ENCODE data around the gene FOXJ2. TPM values are rescaled to one million over a fixed set of nuclear protein-coding genes. Genes with fewer than 3 reads are reported as not detected.
"Not testable (repeated sequence)": the region's sequence is repeated elsewhere in the genome, so short reads cannot be mapped to it uniquely, and the experiment has no call there.

Gene FOXJ2
- total RNA-seq, 1 donor from 2014 or later = 3.4 TPM

DNA sequence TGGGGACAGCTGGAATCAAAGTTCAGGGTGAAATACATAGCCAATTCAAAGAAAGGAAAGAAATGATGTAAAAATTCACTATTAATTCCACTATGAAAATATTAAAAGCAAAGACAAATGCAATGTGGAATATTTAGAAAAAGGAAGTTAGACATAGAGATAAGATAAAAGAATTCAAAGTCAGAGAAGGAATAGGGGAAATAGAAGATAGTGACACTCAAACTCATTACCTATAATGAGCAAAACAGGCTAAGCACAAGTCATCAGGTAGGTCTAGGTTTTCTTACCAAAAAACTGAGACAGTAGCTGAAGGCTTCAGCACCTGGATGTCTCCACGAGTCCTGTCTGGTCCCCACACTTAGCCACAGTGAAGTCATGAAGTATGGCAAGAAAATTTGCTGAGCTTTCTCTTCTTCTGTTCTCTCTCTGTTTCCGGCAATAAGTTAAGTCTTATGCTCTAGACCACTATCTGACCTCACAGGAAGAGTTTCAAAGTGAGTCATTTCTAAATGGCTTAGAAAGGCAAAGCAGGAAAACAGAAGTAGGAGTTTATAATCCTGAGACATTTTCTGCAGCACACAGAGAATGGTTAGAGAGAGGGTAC, 33.6 kb downstream of the FOXJ2 start, which contains the start of gene C3AR1:
C3AR1 (minus strand) TSS at position 369 of the 604 bp plus-strand sequence. CDS start 6,174 bp downstream, outside the sequence.
- DNase-seq (ENCODE audit: low read depth in 2 of 2) = peak; percentile 20 to 91

DNA sequence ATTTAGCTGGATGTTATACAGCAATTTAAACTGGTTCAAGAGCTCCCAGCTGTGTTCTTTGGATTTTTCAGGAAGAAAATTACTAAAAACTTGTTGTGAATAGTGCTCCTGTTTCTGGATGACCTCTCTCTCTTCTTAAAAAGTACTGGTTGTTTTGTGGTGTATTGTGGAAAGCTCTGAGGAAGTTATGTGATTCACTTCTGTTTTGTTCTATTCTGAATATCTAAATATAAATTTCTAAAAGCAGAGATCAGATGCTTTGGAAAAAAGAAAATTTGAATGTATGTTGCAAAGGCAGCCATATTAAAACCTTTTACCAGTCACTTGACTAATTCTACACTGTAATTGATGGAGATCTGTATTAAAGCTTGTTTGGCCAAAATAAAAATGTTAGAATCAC, 37.1 kb downstream of the FOXJ2 start:
- no peak for DNase-seq (ENCODE audit: low read depth in 2 of 2)

DNA sequence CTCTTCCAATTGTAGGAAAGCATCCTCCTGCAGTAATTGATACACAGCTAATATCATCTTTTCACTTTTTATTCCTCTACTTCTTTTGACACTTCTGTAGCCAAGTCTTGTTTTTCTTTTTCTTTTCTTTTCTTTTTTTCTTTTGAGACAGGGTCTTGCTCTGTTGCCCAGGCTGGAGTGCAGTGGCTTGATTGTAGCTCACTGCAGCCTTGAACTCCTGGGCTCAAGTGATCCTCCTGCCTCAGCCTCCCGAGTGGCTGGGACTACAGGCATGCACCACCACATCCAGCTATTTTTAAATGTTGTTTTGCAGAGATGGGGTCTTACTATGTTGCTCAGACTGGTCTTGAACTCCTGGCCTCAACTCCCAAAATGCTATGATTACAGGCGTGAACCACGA, 39.3 kb downstream of the FOXJ2 start:
- DNase-seq (ENCODE audit: low read depth in 2 of 2) = not testable (repeated sequence)

DNA sequence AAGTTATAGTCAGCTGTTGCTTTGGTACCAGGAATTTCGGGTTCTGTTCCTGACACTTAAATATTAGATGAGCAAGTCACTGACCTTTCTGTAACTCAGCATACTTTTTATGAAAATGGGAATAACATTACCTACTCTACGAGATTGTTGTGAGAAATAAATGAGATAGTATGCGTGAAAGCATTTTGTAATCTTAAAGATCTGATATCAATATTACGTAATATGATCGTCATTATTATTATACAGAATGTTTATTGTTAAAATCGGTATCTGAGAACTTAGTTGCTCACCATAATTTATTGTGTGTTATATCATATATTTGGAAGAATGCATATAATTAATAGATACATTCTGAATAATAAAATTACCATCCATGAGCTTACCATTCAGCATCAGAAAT, 43.4 kb downstream of the FOXJ2 start:
- DNase-seq (ENCODE audit: low read depth in 2 of 2) = no peak

DNA sequence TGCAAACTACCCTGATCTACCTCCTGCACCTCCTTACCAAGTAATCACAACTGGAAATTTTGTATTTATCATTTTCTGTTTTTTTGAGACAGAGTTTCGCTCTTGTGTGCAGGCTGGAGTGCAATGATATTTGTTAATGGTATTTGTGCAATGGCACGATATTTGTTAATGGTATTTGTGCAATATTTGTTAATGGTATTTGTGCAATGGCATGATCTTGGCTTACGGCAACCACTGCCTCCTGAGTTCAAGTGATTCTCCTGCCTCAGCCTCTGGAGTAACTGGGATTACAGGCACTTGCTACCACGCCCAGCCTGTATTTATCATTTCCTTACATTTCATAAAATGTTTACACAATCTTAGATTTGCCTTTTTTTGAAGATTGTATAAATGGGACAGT, 43.9 kb downstream of the FOXJ2 start:
- no peak for DNase-seq (ENCODE audit: low read depth in 2 of 2)

DNA sequence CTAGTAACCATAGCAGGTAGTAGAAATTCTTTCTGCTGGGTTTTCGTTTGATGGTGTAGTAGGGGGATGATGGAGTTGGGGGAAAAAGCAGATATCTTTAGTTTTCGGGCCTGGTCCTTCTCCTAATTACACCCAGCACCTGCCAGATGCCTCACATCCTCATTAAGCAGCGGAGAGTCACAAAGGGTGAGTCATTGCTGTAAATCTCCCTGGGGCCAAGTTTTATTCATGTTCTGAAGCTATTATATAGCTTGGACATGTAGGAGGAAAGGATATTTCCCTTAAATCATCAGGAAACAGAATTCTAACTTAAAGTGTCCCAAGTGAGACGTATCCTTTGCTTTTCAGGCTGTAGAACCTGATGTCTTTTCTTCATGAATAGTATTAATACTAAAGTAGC, 44.7 kb downstream of the FOXJ2 start:
- peak in 1 of 2 donors; percentile 72 for DNase-seq (ENCODE audit: low read depth in 2 of 2)

DNA sequence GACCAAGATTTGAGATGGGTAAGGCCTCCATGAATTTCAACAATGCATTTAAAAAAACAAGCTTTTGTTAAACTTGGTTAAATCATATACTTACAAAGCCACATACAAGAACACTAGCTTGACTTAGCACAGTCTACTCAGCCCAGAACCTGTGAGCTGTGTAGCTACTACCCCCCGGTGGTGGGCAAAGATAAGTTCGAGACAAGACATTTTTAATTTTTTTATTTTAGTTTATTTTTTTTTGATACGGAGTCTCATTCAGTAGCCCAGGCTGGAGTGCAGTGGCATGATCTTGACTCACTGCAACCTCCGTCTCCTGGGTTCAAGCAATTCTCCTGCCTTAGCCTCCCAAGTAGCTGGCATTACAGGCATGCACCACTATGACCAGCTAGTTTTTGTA, 45.9 kb downstream of the FOXJ2 start:
- peak; percentile 78 to 90 for DNase-seq (ENCODE audit: low read depth in 2 of 2)

DNA sequence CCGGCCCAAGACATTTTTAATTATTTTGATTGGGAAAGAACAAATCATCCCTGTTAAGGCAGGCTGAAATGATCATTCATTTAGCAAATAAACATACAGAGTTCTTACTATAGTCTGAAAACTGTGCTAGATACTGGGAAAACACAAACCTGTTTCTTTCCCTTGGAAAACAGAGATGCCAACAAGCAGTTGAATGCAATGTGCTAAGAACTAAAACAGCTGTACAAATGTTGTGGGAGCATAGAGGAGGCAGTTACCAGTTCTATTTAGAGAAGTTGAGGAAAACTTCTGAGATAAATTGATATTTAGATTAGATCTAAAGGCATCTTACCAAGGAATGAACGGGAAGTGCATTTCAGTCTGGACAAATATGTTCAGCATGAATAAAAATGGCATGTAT, 46.4 kb downstream of the FOXJ2 start:
- DNase-seq (ENCODE audit: low read depth in 2 of 2) = no peak

DNA sequence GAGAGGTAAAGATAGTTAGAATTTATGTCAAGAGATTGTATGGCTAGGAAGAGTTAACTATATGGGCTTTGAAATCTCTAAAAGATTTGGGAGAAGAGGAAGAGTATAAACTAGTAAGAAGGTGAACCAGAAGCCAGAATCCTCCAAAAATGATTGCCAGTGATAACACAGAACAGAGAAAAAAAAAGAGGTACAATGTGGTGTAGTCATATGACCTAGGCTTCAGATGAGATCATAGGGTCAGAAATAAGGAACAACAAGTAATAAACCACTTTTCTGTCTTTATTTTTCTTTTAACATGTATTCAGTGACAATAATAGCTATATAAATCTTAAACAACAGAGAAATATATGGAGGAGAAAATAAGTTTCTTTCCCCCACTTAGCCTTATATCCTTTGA, 47.6 kb downstream of the FOXJ2 start:
- no peak for DNase-seq (ENCODE audit: low read depth in 2 of 2)

DNA sequence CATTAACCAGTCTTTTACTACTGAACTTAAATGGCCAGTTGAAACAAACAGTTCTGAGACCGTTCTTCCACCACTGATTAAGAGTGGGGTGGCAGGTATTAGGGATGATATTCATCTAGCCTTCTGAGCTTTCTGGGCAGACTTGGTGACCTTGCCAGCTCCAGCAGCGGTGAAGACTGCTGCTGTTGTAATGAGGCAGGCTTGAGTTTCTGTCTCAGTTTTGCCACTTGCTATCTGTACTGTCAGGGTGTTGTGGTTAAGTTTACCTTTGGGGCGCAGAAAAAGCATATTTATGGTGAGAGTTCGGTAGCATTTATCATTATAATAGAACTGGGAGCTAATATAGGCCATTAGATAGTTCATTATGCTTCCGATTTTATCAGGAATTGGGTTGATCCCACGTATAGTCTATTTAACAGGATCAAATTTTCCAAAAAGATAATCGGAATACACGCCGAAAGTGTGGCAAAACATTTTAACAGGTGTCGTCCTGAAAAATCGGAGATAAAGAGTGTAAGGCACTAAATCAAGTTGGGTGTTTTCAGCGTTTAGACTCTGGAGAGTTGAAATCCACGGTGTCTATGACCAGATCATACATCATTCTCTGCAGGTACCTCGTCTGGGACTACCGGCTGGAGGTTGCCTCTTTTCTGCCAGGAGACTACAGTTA, 48.9 kb downstream of the FOXJ2 start:
- DNase-seq (ENCODE audit: low read depth in 2 of 2) = peak in 1 of 2 donors; percentile 14

DNA sequence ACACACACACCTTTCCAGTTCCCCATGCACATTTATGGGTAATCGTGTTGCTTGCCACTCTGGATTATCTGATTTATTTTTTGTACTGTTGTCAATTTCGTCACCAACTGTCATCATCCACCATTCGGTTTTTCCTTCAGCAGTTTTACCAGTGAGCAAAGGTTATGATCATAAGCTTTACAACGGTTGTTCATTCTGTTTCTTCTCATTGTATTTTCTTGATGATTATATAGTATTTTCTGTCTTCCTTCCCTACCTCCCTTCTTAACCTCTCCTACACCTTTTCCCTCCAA, 50.2 kb downstream of the FOXJ2 start:
- no peak for DNase-seq (ENCODE audit: low read depth in 2 of 2)

DNA sequence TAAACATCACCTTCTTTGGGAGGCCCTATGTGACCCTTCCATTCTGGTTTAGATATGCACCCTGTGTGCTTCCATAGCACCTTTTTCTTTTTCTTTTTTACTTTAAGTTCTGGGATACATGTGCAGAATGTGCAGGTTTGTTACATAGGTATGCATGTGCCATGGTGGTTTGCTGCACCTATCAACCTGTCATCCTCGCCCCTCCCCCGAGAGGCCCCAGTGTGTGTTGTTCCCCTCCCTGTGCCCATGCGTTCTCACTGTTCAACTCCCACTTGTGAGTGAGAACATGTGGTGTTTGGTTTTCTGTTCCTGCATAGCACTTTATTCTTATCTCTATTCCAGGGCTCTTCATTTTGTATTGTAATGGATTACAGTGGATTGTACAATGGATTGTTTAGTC, 51.8 kb downstream of the FOXJ2 start:
- DNase-seq (ENCODE audit: low read depth in 2 of 2) = not testable (repeated sequence)

DNA sequence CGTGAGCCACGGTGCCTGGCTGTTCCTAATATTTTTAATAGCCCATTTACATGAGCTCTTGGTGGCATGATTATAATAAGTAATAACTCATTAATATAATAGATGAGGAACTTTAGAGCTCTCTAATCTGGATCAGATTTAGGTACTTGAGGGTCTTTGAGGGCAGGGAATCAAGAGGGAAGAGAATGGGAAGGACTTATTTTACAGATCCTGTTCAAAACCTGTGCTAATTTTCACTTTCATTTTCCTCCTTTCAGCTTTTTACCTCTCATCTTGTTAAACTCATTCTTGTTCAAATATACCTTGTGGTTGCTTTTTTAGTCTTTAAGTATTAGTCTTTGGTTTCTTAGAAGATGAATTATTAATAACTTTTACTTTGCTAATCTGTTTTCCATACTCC, 55.1 kb downstream of the FOXJ2 start:
- no peak for DNase-seq (ENCODE audit: low read depth in 2 of 2)

DNA sequence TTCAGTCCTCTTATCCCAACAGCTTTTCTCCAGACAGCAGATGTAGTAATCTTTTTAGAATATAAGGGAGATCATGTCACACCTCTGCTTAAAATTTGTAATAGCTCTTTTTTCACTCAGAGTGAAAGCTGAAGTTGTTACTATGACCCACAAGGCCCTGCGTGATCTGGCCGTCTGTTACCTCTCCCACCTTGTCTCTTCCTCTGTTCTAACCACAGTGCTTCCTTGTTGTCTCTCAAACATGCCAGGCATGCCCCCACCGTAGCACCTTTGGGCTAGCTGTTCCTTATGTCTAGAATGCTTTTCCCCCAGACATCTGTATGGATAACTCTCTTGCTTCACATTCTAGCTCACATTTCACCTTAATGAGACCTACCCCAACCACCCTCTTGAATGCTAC, 56.1 kb downstream of the FOXJ2 start:
- no peak for DNase-seq (ENCODE audit: low read depth in 2 of 2)

DNA sequence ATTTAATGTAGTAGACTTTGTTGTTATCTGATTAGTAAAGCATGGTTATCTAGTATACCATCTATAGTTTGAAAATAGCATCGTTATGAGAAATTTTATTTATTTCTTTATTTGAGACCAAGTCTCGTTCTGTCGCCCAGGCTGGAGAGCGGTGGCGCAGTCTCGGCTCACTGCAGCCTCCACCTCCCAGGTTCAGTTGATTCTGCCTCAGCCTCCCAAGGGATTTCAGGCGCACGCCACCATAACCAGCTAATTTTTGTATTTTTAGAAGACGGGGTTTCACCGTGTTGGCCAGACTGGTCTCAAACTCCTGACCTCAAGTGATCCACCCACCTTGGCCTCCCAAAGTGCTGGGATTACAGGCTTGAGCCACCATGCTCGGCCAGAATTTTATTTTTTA, 56.8 kb downstream of the FOXJ2 start:
- DNase-seq (ENCODE audit: low read depth in 2 of 2) = not testable (repeated sequence)

DNA sequence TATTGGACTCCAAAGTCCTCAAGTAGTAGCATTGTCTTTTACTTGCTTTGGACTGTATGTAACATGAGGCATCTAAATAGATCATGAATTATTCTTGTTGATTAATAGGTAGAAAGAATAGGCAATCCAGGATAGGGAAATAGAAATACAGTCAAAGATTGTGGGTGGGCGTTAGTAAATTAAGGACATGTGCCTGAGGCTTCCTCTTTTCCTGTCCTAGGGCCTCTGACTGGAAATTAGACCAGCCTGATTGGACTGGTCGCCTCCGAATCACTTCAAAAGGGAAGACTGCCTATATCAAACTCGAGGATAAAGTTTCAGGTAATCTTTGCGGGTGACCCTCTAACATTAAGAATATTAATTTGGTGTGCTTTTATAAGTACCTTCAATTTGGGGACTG, 57.2 kb downstream of the FOXJ2 start:
- no peak for DNase-seq (ENCODE audit: low read depth in 2 of 2)

DNA sequence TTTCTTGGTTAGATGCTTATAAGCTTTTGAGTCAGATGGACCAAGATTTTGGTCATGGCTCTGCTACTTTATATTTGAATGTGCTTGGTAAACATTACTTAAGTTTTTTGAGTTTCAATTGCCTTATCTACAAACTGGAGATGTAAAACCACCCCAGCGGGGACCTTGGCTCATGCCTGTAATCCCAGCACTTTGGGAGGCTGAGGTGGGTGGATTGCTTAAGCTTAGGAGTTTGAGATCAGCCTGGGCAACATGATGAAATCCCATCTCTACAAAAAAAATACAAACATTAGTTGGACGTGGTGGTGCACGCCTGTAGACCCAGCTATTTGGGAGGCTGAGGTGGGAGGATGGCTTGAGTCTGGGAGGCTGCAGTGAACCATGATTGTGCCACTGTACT, 60.8 kb downstream of the FOXJ2 start:
- DNase-seq (ENCODE audit: low read depth in 2 of 2) = no peak

DNA sequence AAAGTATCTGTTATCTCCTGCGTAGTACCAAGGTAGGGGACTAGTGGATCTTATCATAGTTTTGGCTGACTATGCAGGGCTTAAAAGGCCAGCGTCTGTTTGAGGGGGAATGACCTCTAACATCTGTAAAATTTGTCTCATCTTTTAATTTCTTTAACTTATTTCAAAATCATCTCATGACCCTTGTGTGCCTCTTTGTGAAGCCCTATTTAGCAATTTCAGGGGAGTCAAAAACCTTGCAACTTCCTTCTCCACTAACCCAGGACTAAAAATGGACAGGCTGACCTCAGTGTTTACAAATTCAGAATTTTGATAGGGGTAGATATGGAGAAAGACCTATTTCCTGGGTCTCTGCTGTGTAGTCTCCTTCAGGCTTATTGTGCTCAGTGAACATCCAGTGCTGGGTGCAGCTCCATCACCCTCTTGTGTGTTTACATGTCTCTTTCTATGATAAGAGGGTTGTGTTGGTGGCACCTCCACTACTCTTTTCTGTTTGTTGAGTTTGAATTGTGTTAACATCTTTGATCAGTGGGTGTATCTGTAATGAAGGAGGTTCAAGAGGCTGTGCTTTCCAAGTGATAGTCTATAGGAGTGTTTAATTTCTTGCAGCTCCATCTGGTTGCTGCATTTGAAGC, 63.9 kb downstream of the FOXJ2 start:
- no peak for DNase-seq (ENCODE audit: low read depth in 2 of 2)

DNA sequence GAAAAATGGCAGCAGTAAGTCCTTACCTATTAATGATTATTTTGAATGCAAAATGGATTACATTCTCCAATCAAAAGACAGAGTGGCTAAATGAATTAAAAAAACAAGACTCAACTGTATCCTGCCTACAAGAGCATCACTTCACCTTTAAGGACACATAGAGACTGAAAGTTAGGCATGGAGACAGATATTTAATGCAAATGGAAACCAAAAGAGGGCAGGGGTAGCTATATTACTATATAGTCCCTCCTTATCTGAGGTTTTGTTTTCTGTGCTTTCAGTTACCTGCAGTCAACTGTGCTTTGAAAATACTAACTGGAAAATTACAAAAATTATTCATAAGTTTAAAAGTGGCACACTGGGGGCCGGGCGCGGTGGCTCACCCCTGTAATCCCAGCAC, 66.7 kb downstream of the FOXJ2 start:
- DNase-seq (ENCODE audit: low read depth in 2 of 2) = no peak
